ENCODE results near the gene ECHS1. TPM values are rescaled to one million over a fixed set of nuclear protein-coding genes. Genes with fewer than 3 reads are reported as not detected.

ECHS1 gene
- polyA plus RNA-seq, 1 of the 3 experiments (the other 2 are of a cell fraction), result 97.8 TPM

DNA sequence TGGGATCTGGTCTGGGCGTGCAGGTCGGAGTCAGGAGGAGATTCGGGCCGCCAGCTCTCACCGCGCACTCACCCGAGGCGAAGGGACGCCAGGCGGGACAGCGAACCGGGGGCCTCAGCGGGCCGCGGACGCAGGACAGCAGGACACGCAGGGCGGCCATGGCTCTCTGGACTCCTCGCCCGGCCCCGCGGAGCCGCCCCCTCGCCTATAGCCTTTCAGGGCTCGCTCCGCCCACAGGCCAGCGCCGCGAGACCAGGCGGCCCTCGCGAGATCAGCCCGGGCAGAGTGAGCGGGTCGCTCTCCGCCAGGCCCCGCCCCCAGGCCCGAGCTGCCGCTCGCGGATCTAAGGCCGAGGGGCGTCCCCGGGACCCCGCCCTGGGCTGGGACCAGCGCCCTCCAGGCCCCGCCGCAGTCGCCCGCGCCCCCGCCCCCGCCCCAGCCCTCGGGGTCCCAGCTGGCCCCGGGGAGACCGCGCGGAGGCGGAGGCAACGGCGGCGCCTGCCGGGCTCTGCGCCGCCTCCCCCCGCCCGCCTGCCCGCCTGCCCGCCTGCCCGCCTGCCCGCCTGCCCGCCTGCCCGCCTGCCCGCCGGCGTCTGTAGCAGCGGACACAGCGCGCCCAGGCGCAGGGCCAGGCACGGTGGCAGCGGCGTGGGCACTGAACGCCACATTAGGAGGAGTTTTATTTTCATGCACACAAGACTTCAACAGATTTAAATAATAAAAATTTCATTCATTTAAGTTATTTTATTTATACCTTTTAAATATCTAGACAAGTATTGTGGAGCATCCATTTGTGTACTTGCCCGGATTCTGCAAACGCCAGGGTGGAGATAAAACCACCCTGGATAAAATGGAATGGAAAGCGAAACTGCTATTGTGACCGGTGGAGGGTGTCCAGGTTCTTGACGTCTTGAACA lies at the start of gene ECHS1 (continued):
- TF ChIP-seq, protein P1, sequence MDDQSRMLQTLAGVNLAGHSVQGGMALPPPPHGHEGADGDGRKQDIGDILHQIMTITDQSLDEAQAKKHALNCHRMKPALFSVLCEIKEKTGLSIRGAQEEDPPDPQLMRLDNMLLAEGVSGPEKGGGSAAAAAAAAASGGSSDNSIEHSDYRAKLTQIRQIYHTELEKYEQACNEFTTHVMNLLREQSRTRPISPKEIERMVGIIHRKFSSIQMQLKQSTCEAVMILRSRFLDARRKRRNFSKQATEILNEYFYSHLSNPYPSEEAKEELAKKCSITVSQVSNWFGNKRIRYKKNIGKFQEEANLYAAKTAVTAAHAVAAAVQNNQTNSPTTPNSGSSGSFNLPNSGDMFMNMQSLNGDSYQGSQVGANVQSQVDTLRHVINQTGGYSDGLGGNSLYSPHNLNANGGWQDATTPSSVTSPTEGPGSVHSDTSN (IDR thresholded peaks at IDR 0.05), result no peak
- TF ChIP-seq, protein P2, sequence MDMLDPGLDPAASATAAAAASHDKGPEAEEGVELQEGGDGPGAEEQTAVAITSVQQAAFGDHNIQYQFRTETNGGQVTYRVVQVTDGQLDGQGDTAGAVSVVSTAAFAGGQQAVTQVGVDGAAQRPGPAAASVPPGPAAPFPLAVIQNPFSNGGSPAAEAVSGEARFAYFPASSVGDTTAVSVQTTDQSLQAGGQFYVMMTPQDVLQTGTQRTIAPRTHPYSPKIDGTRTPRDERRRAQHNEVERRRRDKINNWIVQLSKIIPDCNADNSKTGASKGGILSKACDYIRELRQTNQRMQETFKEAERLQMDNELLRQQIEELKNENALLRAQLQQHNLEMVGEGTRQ (IDR thresholded peaks at IDR 0.05; ENCODE audit: borderline replicate concordance, low read depth, low read length), result no peak
- TF ChIP-seq MEF2A (IDR thresholded peaks at IDR 0.05; ENCODE audit: borderline replicate concordance, low read depth) (no peak), FOXJ3 (CRISPR knock-in tag; IDR thresholded peaks at IDR 0.05) (no peak), GATA2 (CRISPR knock-in tag; IDR thresholded peaks at IDR 0.05) (no peak), MXI1 (IDR thresholded peaks at IDR 0.05; ENCODE audit: low read depth, low read length) (peak; percentile 73; the same call in 1 of the 2 replicates), TCF12 (IDR thresholded peaks at IDR 0.05) (no peak), SMC3 (IDR thresholded peaks at IDR 0.05; ENCODE audit: low read depth, low read length) (no peak)
- TF ChIP-seq, protein P3, sequence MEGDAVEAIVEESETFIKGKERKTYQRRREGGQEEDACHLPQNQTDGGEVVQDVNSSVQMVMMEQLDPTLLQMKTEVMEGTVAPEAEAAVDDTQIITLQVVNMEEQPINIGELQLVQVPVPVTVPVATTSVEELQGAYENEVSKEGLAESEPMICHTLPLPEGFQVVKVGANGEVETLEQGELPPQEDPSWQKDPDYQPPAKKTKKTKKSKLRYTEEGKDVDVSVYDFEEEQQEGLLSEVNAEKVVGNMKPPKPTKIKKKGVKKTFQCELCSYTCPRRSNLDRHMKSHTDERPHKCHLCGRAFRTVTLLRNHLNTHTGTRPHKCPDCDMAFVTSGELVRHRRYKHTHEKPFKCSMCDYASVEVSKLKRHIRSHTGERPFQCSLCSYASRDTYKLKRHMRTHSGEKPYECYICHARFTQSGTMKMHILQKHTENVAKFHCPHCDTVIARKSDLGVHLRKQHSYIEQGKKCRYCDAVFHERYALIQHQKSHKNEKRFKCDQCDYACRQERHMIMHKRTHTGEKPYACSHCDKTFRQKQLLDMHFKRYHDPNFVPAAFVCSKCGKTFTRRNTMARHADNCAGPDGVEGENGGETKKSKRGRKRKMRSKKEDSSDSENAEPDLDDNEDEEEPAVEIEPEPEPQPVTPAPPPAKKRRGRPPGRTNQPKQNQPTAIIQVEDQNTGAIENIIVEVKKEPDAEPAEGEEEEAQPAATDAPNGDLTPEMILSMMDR (IDR thresholded peaks at IDR 0.05), result no peak

DNA sequence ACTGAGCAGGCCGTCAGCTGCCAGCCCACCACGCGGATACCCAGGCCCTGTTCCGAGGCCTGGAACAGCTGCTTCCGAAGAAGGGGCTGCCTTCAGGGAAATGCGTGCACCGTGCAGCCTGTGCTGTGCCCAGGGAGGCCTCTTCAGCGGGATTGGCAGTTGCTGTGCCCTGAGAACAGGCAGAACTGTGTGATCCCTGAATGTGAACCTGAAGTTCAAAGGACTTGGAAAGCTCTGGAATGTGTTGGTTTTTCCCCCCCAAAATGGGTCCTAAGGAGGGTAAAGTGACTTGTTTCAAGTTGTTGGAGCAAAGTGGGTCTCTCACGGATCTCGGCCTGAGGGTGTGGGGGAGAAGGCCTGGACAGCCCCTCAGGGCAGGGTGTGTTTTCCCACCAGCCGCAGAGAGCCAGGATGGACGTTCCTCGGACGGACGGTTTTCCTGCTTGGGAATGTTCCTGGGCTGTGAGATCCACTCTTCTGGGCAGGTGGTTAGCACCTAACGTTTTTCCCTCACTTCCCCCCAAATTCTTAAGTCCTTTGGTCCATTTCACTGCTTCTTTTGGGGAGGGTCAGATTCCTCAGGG lies 49.2 kb upstream of the ECHS1 start:
- Histone ChIP-seq H3K9ac (no peak overlapping the region), H3K27me3 (ENCODE audit: insufficient read depth) (no peaks in the 10 kb centered on the region), H3K4me1 (ENCODE audit: control insufficient read depth in 1 of 2, insufficient read depth in 2 of 2, low read depth in 1 of 2, low read length in 1 of 2) (no peaks in the 10 kb centered on the region; a peak in 1 of 4 replicates), H3K27ac (ENCODE audit: low read depth in 2 of 2, low read length in 1 of 2) (no peak overlapping the region), H2AFZ (ENCODE audit: low read depth) (no peak overlapping the region), H4K20me1 (ENCODE audit: insufficient read depth) (peaks cover 20% of the 10 kb centered on the region; the same call in 1 of the 2 replicates), H3K4me2 (no peak overlapping the region), H3K79me2 (ENCODE audit: insufficient read depth) (no peaks in the 10 kb centered on the region), H3K9me3 (no peaks in the 10 kb centered on the region), H3K36me3 (replicated peaks in 1 of 2; ENCODE audit: control insufficient read depth in 1 of 2, insufficient read depth in 2 of 2, low read length in 1 of 2) (peaks cover 0 to 22% of the 10 kb centered on the region in 2 experiments), H3K4me3 (ENCODE audit: low read depth in 2 of 2, low read length in 1 of 2) (no peak overlapping the region), H3F3A (replicated peaks; ENCODE audit: insufficient read depth) (no peaks in the 10 kb centered on the region), H3K9me2 (no peaks in the 10 kb centered on the region)
- peak; percentile 31 for DNase-seq
- WGBS (ENCODE audit: low lambda C conversion rate), result 87% methylated on average over 14 of the region's 16 CpGs
- CTCF ChIA-PET, result interaction anchor here (1.2 to 1.4 kb wide), 2 partner anchors 93 to 98 kb away, joined by 3 to 4 read pairs; no protein-coding TSS in a partner anchor
- TF ChIP-seq RFX5 (IDR thresholded peaks at IDR 0.05; ENCODE audit: low read length) (no peak), NRF1 (IDR thresholded peaks at IDR 0.05; ENCODE audit: low read depth, low read length) (no peak), FOSL2 (IDR thresholded peaks at IDR 0.05; ENCODE audit: borderline replicate concordance, low read depth) (no peak), TCF12 (IDR thresholded peaks at IDR 0.05) (no peak), GABPA (IDR thresholded peaks at IDR 0.05; ENCODE audit: low read depth) (no peak)
- TF ChIP-seq, protein P4, sequence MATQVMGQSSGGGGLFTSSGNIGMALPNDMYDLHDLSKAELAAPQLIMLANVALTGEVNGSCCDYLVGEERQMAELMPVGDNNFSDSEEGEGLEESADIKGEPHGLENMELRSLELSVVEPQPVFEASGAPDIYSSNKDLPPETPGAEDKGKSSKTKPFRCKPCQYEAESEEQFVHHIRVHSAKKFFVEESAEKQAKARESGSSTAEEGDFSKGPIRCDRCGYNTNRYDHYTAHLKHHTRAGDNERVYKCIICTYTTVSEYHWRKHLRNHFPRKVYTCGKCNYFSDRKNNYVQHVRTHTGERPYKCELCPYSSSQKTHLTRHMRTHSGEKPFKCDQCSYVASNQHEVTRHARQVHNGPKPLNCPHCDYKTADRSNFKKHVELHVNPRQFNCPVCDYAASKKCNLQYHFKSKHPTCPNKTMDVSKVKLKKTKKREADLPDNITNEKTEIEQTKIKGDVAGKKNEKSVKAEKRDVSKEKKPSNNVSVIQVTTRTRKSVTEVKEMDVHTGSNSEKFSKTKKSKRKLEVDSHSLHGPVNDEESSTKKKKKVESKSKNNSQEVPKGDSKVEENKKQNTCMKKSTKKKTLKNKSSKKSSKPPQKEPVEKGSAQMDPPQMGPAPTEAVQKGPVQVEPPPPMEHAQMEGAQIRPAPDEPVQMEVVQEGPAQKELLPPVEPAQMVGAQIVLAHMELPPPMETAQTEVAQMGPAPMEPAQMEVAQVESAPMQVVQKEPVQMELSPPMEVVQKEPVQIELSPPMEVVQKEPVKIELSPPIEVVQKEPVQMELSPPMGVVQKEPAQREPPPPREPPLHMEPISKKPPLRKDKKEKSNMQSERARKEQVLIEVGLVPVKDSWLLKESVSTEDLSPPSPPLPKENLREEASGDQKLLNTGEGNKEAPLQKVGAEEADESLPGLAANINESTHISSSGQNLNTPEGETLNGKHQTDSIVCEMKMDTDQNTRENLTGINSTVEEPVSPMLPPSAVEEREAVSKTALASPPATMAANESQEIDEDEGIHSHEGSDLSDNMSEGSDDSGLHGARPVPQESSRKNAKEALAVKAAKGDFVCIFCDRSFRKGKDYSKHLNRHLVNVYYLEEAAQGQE (IDR thresholded peaks at IDR 0.05; ENCODE audit: low read depth, low read length), result no peak
- TF ChIP-seq, protein P5, sequence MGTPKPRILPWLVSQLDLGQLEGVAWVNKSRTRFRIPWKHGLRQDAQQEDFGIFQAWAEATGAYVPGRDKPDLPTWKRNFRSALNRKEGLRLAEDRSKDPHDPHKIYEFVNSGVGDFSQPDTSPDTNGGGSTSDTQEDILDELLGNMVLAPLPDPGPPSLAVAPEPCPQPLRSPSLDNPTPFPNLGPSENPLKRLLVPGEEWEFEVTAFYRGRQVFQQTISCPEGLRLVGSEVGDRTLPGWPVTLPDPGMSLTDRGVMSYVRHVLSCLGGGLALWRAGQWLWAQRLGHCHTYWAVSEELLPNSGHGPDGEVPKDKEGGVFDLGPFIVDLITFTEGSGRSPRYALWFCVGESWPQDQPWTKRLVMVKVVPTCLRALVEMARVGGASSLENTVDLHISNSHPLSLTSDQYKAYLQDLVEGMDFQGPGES (IDR thresholded peaks at IDR 0.05; ENCODE audit: low read depth, low read length), result no peak
- POLR2A ChIA-PET, result no interaction called here
